A673 (cell line): ENCODE data around the gene COX11.

ENCODE experiments used
- EZH2 ChIP-seq: fragments of 200-600 bp; sonication (generic); IDR thresholded peaks from 2 replicates; pipeline ENCODE4 v1.6.1; 2017; ENCODE audit warnings: borderline replicate concordance, low read depth, mild to moderate bottlenecking, mixed read lengths, antibody characterized with exemption, low read length; ENCODE audit not compliant: poor library complexity, severe bottlenecking
- TF ChIP-seq, protein P1 (sequence below): fragments of 300-800, 200-600 bp; sonication (generic); conservative IDR thresholded peaks from 2 replicates; pipeline ENCODE4 v1.5.1; 2017; ENCODE audit warnings: low read depth, mild to moderate bottlenecking, antibody characterized with exemption, low read length, moderate library complexity, mixed read lengths

DNA sequence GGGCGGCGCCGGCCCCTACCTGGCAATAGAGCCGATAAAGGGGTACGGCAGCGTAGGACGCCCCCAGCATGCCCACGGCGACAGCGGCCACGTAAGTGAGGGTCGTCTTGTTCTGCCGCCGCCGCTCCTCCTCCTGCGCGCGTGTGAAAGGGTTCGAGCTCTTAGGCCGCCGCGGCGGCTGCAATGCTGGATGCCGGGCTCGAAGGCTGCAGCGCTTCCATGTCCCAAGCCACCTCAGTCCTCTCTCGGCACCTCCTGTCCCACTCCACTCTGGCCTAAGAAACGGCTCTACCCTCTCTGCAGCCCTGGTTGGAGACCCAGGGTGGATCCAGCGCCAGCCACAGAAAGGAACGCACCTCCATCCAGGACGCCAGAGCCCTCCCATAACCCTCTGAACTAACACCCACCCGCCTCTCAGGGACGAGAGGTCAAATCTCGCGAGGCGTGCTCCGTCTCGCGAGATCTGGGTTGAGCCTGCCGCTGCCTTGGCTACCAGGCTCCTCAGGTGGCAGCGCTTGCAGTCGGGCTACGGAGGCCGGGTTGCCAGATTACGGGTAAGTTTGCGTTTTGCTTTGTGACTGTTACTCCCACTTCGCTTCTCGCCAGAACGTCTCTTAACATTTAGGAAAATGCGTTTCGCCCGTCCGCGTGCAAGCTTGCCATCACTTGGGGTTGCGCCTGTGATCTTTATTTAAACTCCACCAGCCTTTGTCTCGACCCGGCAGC lies at the start of gene COX11, which contains the start of gene STXBP4:
- TF ChIP-seq, protein P1, sequence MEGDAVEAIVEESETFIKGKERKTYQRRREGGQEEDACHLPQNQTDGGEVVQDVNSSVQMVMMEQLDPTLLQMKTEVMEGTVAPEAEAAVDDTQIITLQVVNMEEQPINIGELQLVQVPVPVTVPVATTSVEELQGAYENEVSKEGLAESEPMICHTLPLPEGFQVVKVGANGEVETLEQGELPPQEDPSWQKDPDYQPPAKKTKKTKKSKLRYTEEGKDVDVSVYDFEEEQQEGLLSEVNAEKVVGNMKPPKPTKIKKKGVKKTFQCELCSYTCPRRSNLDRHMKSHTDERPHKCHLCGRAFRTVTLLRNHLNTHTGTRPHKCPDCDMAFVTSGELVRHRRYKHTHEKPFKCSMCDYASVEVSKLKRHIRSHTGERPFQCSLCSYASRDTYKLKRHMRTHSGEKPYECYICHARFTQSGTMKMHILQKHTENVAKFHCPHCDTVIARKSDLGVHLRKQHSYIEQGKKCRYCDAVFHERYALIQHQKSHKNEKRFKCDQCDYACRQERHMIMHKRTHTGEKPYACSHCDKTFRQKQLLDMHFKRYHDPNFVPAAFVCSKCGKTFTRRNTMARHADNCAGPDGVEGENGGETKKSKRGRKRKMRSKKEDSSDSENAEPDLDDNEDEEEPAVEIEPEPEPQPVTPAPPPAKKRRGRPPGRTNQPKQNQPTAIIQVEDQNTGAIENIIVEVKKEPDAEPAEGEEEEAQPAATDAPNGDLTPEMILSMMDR, result peak; percentile 50
- no peak for TF ChIP-seq EZH2
